Measurements from ENCODE around the gene UPP1. TPM values are rescaled to one million over a fixed set of nuclear protein-coding genes. Genes with fewer than 3 reads are reported as not detected.
"Not testable (repeated sequence)": the region's sequence is repeated elsewhere in the genome, so short reads cannot be mapped to it uniquely, and the experiment has no call there.

Gene UPP1
- total RNA-seq, 1 donor from 2014 or later = 21.1 TPM

DNA sequence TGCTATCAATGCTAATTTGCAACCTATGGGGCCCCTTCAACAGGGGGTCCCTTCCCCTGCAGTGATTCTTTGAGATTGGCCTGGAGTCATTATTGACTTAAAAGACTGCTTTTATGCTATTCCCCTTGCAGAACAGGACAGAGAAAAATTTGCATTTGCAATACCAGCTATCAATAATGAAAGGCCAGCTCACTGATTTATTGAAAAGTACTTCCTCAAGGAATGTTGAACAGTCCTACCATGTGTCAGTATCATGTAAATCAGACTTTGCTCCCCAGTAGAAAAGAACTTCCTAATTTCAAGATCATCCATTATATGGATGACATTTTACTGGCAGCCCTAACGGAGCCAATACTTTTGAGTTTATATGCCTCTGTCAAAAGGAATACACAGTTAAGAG lies 52.5 kb downstream of the UPP1 start:
- no peaks in the 10 kb centered on the region for H3K4me1 ChIP-seq
- TF ChIP-seq, protein P1, sequence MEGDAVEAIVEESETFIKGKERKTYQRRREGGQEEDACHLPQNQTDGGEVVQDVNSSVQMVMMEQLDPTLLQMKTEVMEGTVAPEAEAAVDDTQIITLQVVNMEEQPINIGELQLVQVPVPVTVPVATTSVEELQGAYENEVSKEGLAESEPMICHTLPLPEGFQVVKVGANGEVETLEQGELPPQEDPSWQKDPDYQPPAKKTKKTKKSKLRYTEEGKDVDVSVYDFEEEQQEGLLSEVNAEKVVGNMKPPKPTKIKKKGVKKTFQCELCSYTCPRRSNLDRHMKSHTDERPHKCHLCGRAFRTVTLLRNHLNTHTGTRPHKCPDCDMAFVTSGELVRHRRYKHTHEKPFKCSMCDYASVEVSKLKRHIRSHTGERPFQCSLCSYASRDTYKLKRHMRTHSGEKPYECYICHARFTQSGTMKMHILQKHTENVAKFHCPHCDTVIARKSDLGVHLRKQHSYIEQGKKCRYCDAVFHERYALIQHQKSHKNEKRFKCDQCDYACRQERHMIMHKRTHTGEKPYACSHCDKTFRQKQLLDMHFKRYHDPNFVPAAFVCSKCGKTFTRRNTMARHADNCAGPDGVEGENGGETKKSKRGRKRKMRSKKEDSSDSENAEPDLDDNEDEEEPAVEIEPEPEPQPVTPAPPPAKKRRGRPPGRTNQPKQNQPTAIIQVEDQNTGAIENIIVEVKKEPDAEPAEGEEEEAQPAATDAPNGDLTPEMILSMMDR (IDR thresholded peaks at IDR 0.05) = no peak
- no peak overlapping the region for H3K4me3 ChIP-seq
- no peak for DNase-seq (ENCODE audit: low spot score in 2 of 2)
- H3K27me3 ChIP-seq = no peaks in the 10 kb centered on the region
- H3K27ac ChIP-seq = no peak overlapping the region
- H3K9me3 ChIP-seq = no peaks in the 10 kb centered on the region
- intact Hi-C loops (cut with DNase I) = no loop called here
- no peaks in the 10 kb centered on the region for H3K36me3 ChIP-seq

DNA sequence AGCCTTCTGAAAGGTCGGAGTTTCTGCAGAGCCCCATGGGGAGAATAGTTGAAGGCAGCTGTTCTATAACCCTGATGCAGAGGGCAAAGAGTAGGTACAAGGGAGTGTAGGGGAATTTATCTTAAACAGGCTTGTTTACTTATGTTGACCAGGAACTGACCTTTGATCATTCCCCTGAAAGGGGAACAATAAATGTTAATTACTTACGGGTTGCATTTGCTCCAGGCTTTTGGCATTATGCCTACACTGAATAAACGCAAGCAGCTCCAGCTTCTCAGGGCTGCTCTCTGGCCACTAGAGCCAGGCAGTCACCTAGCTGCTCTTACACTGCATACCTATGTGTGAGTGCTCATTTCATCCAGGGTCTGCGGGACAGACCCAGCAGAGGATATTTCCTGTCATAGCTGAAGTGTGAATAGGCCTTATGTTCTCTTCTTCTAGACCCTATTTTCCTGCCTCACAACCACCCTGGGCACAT lies 55.3 kb downstream of the UPP1 start:
- TF ChIP-seq, protein P1 (IDR thresholded peaks at IDR 0.05) = no peak
- Histone ChIP-seq H3K27ac (no peak overlapping the region), H3K9me3 (no peaks in the 10 kb centered on the region), H3K4me1 (no peaks in the 10 kb centered on the region), H3K4me3 (no peak overlapping the region), H3K27me3 (no peaks in the 10 kb centered on the region), H3K36me3 (no peaks in the 10 kb centered on the region)
- intact Hi-C loops (cut with DNase I) = no loop called here
- no peak for DNase-seq (ENCODE audit: low spot score in 2 of 2)

DNA sequence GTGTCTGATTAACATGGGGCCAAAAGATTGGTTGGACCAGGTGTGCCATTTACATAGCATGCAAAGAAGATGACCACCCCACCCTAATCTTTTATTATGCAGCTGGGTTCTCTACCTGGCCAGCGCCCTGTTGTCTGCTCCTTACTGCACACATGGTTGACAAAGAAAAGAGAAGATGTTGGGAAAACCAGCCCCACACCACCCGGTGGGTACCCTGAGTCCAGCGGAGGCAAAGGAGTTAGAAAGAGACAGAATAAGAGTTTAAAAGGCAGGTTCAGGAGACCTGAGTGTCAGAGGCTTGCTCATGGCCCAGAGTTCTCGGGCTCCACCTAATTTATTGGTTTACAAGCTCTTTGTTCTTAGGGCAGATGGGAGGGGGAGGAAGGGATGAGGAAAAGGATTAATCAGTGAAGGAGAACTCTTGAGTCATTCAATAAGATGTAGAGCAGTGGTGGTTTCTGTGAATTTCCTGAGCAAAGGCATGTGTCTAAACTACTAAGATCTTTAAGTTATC lies 58.1 kb downstream of the UPP1 start:
- H3K27ac ChIP-seq = no peak overlapping the region
- no peaks in the 10 kb centered on the region for H3K9me3 ChIP-seq
- H3K4me3 ChIP-seq = no peak overlapping the region
- TF ChIP-seq, protein P1 (IDR thresholded peaks at IDR 0.05) = no peak
- no peak for DNase-seq (ENCODE audit: low spot score in 2 of 2)
- H3K36me3 ChIP-seq = no peaks in the 10 kb centered on the region
- intact Hi-C loops (cut with DNase I) = no loop called here
- no peaks in the 10 kb centered on the region for H3K4me1 ChIP-seq
- H3K27me3 ChIP-seq = no peaks in the 10 kb centered on the region

DNA sequence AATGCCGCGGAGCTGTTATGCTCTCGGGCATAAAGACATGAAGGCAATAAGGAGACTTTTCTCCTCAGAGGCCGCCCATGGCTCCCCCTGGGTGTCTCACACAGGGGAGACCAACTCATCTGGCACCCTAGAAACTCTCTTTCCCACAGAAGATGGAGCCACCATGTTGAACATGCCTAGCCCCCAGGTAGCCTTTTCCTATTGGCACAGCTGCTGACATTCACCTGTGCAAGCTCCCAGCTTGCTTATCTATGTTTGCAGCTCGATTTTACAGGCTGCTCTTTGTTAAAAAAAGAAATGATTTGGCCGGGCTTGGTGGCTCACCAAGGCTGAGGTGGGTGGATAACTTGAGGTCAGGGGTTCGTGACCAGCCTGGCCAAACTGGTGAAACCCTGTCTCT lies 58.6 kb downstream of the UPP1 start:
- H3K9me3 ChIP-seq; H3K27me3 ChIP-seq; H3K4me3 ChIP-seq; intact Hi-C loops (cut with DNase I); H3K27ac ChIP-seq; DNase-seq (ENCODE audit: low spot score in 2 of 2); H3K36me3 ChIP-seq; H3K4me1 ChIP-seq: not testable (repeated sequence)

DNA sequence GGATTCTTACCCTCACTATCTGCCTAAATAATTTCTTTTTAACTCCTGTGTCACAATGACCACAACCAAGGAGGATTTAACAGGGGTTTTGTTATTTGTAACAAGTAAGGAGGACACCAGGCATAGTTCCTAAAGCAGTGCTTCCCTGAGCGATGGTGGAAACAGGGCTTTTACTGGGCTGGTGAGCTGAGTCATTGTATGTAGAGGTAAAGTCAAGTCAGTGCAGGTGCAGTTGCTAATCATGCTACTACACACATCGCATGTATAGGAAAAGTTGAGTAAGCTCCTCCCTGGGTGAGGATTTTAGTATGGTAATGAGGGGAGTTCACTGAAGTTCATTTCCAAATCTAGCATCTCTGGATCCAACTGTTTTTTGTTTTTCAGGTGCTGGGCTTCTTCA lies 59.2 kb downstream of the UPP1 start:
- H3K27me3 ChIP-seq = no peaks in the 10 kb centered on the region
- TF ChIP-seq, protein P1 (IDR thresholded peaks at IDR 0.05) = no peak
- intact Hi-C loops (cut with DNase I) = no loop called here
- no peak overlapping the region for H3K4me3 ChIP-seq
- DNase-seq (ENCODE audit: low spot score in 2 of 2) = no peak
- H3K27ac ChIP-seq = no peak overlapping the region
- no peaks in the 10 kb centered on the region for H3K9me3 ChIP-seq
- no peaks in the 10 kb centered on the region for H3K36me3 ChIP-seq
- no peaks in the 10 kb centered on the region for H3K4me1 ChIP-seq

DNA sequence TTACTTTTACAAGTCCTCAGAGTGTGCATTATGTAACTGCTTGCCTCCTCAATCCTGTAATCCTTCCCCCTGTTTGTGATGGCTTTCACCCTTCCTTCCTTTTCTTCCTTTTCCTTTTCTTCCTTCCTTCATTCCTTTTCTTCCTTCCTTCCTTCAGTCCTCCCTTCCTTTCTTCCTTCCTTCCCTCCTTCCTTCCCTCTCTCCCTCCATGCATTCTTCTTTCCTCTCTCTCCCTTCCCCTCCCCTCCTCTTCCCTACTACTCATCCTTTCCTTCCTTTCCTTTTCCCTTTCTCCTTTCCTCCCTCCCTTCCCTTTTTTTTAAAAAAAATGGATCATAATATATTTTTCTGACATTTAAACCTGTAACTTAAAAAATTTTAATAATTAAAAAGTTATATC lies 60.0 kb downstream of the UPP1 start:
- Histone ChIP-seq H3K4me1 (no peaks in the 10 kb centered on the region), H3K9me3 (no peaks in the 10 kb centered on the region), H3K4me3 (no peak overlapping the region), H3K27ac (no peak overlapping the region), H3K27me3 (no peaks in the 10 kb centered on the region), H3K36me3 (no peaks in the 10 kb centered on the region)
- TF ChIP-seq, protein P1 (IDR thresholded peaks at IDR 0.05) = no peak
- intact Hi-C loops (cut with DNase I) = no loop called here
- DNase-seq (ENCODE audit: low spot score in 2 of 2) = no peak

Data from ascending aorta (tissue), 2 donors.